SJCRH30 (cell line): ENCODE data around the gene RAB3GAP1. TPM values are rescaled to one million over a fixed set of nuclear protein-coding genes. Genes with fewer than 3 reads are reported as not detected.

Experiments used
- DNase-seq, 2 experiments: peaks; one replicate each; pipeline ENCODE4 v3.0.0-alpha.2; 2015 to 2020
- H3K27ac ChIP-seq: fragments of 250-450 bp; sonication (Bioruptor Pico); 2 replicates; pipeline ENCODE4 v1.5.1; 2020; ENCODE audit warnings: mild to moderate bottlenecking, moderate library complexity
- H3K27me3 ChIP-seq: fragments of 250-450 bp; sonication (Bioruptor Pico); 2 replicates; pipeline ENCODE4 v1.5.1; 2020; ENCODE audit warnings: mild to moderate bottlenecking, moderate library complexity
- H3K36me3 ChIP-seq: fragments of 250-450 bp; sonication (Bioruptor Pico); 2 replicates; pipeline ENCODE4 v1.5.1; 2020; ENCODE audit warnings: mild to moderate bottlenecking, moderate library complexity
- H3K4me1 ChIP-seq: fragments of 250-450 bp; sonication (Bioruptor Pico); 2 replicates; pipeline ENCODE4 v1.5.1; 2020; ENCODE audit warnings: mild to moderate bottlenecking, moderate library complexity
- H3K4me3 ChIP-seq: fragments of 250-450 bp; sonication (Bioruptor Pico); 2 replicates; pipeline ENCODE4 v1.5.1; 2020; ENCODE audit warnings: mild to moderate bottlenecking, moderate library complexity
- H3K9me3 ChIP-seq: fragments of 250-450 bp; sonication (Bioruptor Pico); replicated peaks from 2 replicates; pipeline ENCODE4 v1.5.1; 2020; ENCODE audit warnings: mild to moderate bottlenecking, moderate library complexity
- total RNA-seq: library from RNA; depleted of rRNA; stranded (reverse); fragments of >200 nt; shearing (Covaris generic); gene quantifications from 2 replicates; pipeline ENCODE4 v1.2.3, GENCODE V29; 2014

Gene RAB3GAP1
- total RNA-seq, 1 experiment from 2014 or later, result 52.9 TPM

- no peaks in the 10 kb centered on the region for H3K9me3 ChIP-seq
- H3K4me1 ChIP-seq, result no peaks in the 10 kb centered on the region
- H3K36me3 ChIP-seq, result no peaks in the 10 kb centered on the region
- H3K27me3 ChIP-seq, result no peaks in the 10 kb centered on the region
- H3K27ac ChIP-seq, result no peak overlapping the region
- H3K4me3 ChIP-seq, result no peak overlapping the region
- DNase-seq, result no peak
These were observed 130.1 kb downstream of the RAB3GAP1 start for GRCh38 chr2:135182190-135182589.

- H3K9me3 ChIP-seq, result no peaks in the 10 kb centered on the region
- DNase-seq, result no peak
- H3K27me3 ChIP-seq, result no peaks in the 10 kb centered on the region
- H3K36me3 ChIP-seq, result no peaks in the 10 kb centered on the region
- H3K4me3 ChIP-seq, result no peak overlapping the region
- H3K27ac ChIP-seq, result no peak overlapping the region
- no peaks in the 10 kb centered on the region for H3K4me1 ChIP-seq
These were observed 130.5 kb downstream of the RAB3GAP1 start for GRCh38 chr2:135182601-135183000.

DNA sequence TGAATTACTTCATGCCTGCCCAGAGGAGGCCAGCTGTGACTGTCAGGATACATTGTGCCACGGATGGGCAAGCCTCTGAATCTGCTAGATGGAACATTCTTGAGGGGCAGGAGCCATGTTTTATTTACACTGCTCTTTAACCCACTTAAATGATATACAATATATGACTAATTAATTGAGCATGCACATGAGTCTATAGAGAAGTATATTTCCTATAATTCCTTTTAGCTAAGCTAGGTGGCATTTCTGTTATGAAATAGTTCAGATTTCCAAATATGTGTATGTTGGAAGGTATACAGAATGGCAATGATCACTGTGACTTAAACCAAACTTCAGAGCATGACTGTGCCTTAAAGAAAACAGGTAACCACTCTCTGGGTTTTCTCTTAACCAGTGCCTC, 131.7 kb downstream of the RAB3GAP1 start:
- Histone ChIP-seq H3K9me3 (no peaks in the 10 kb centered on the region), H3K27me3 (no peaks in the 10 kb centered on the region), H3K4me1 (no peaks in the 10 kb centered on the region), H3K36me3 (no peaks in the 10 kb centered on the region), H3K4me3 (no peak overlapping the region), H3K27ac (no peak overlapping the region)
- DNase-seq, result no peak

DNA sequence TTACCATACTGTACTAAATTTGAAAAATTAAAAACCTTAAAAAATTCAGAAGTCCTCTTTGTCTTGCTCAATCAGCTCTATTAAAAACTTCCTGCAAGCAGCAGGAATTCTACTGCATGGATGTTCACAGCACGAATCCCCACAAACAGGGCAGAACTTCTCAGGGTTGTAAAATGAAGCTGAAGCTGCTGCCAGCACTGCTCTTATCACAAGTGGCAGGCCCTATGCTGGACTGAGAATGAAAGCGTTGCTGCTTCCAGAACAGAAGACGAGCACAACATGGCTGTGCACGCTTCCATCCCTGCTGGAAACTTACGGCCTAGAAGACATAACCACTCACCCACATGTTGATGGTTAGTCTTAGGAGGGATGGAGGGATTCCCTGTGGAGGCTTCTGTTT, 134.0 kb downstream of the RAB3GAP1 start:
- H3K27me3 ChIP-seq, result no peaks in the 10 kb centered on the region
- DNase-seq, result no peak
- no peak overlapping the region for H3K27ac ChIP-seq
- H3K4me3 ChIP-seq, result no peak overlapping the region
- H3K4me1 ChIP-seq, result no peaks in the 10 kb centered on the region
- H3K9me3 ChIP-seq, result no peaks in the 10 kb centered on the region; the same call in 1 of the 2 replicates
- H3K36me3 ChIP-seq, result no peaks in the 10 kb centered on the region

DNA sequence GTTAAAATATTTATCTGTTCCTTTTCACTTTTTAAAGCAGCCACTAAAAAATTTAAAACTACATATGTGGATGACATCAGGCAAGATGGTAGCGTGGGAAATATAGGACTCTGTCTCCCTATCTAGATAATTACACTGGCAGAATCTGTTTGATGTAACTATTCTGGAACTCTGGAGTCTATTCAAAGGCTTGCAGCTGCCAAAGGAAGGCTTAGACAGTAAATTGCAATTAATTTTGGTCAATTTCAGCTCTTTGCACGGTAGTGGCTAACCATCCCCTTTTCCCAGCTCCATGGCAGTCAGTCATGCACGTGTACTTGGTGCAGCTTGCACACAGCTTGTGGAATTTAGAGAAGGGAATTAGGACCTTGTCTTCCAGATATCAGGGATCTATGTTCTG, 135.2 kb downstream of the RAB3GAP1 start:
- no peak overlapping the region for H3K27ac ChIP-seq
- H3K4me1 ChIP-seq, result no peaks in the 10 kb centered on the region
- no peaks in the 10 kb centered on the region for H3K27me3 ChIP-seq
- no peak for DNase-seq
- no peak overlapping the region for H3K4me3 ChIP-seq
- H3K9me3 ChIP-seq, result no peaks in the 10 kb centered on the region; the same call in 1 of the 2 replicates
- no peaks in the 10 kb centered on the region for H3K36me3 ChIP-seq

DNA sequence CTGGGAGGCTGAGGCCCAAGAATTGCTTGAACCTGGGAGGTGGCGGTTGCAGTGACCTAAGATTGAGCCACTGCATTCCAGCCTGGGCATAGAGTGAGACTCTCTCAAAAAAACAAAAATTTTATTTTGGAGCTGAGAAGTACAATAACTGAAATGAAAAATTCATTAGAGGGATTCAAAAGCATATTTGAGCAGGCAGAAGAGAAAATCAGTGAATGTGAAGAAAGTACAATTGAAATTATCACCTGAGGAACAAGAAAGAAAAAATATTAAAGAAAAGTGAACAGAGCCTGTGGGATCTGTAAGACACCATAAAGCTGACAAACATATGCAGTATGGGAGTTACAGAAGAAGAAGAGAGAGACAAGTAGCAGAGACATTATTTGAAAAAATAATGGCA, 137.1 kb downstream of the RAB3GAP1 start:
- Histone ChIP-seq H3K27ac (no peak overlapping the region), H3K36me3 (no peaks in the 10 kb centered on the region), H3K4me3 (no peak overlapping the region), H3K4me1 (no peaks in the 10 kb centered on the region), H3K9me3 (peaks cover 3% of the 10 kb centered on the region), H3K27me3 (no peaks in the 10 kb centered on the region)
- no peak for DNase-seq

DNA sequence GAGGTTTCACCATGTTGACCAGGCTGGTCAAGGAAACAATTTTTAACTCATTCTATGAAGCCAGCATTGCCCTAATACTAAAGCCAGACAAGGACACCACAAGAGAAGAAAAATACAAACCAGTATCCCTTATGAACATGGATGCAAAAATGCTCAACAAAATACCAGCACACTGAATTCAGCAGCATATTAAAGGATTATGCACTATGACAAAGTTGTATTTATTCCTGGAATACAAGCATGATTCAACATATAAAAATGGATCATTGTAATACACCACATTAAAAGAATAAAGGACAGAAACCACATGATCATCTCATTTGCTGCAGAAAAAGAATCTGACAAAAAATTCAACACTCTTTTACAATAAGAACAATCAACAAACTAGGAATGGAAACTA, 138.7 kb downstream of the RAB3GAP1 start:
- H3K27me3 ChIP-seq, result no peaks in the 10 kb centered on the region

GRCh38 chr2:135198481-135198880, 146.4 kb downstream of the RAB3GAP1 start:
- DNase-seq, result no peak
- Histone ChIP-seq H3K4me3 (no peak overlapping the region), H3K9me3 (no peaks in the 10 kb centered on the region), H3K27ac (no peak overlapping the region), H3K4me1 (no peaks in the 10 kb centered on the region), H3K27me3 (no peaks in the 10 kb centered on the region), H3K36me3 (no peaks in the 10 kb centered on the region; the same call in 1 of the 2 replicates)

More for the DNA sequence above, 138.7 kb downstream of the RAB3GAP1 start:
- peaks cover 3% of the 10 kb centered on the region for H3K9me3 ChIP-seq
- no peak overlapping the region for H3K4me3 ChIP-seq
- H3K4me1 ChIP-seq, result no peaks in the 10 kb centered on the region
- H3K36me3 ChIP-seq, result no peaks in the 10 kb centered on the region
- no peak for DNase-seq
- no peak overlapping the region for H3K27ac ChIP-seq

DNA sequence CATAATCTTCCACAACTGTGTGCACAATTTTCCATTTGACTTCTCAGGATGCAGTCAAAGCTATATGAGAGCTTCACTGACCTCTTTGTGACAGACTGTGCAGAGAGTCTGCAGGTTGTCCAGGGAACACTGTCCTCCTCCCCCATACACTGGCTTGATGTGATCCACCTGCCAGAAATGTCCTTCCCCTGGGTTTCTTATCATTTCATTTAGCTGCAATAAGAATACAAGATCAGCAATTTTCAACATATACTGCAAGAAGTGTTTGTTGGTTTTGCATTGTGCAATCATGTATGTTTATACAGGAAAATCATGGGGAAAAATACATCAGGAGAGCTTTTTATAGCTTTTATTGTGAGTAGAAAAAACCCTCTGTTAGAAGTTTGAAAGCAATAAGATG, 150.7 kb downstream of the RAB3GAP1 start:
- Histone ChIP-seq H3K27me3 (no peaks in the 10 kb centered on the region), H3K4me3 (no peak overlapping the region), H3K27ac (no peak overlapping the region), H3K4me1 (no peaks in the 10 kb centered on the region), H3K9me3 (no peaks in the 10 kb centered on the region), H3K36me3 (no peaks in the 10 kb centered on the region; the same call in 1 of the 2 replicates)
- no peak for DNase-seq

DNA sequence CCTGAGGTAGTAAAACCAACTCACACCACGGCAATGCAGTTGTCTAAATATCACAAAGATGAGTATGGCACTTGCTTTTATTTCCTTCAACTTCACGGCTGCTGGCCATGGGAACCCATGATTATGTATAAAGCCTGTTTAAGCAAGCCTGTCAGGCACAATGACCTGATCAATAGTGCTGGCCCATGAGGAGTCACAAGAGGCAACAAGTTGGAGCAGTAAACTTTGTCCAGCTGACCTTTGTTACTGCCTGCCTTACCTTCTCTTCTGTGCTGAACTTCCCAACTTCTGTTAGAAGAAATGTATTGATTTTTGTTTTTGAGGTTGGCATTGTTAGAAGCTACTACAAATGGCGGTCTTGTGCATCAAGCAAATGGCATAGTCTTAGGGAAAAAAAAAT, 151.9 kb downstream of the RAB3GAP1 start:
- Histone ChIP-seq H3K4me3 (no peak overlapping the region), H3K36me3 (no peaks in the 10 kb centered on the region; the same call in 1 of the 2 replicates), H3K4me1 (no peaks in the 10 kb centered on the region), H3K27me3 (no peaks in the 10 kb centered on the region), H3K27ac (no peak overlapping the region), H3K9me3 (no peaks in the 10 kb centered on the region)
- no peak for DNase-seq

- Histone ChIP-seq H3K4me3 (no peak overlapping the region), H3K27ac (no peak overlapping the region), H3K4me1 (no peaks in the 10 kb centered on the region), H3K9me3 (no peaks in the 10 kb centered on the region), H3K27me3 (no peaks in the 10 kb centered on the region), H3K36me3 (no peaks in the 10 kb centered on the region; the same call in 1 of the 2 replicates)
- DNase-seq, result no peak
These were observed 155.9 kb downstream of the RAB3GAP1 start for GRCh38 chr2:135208016-135208415.

DNA sequence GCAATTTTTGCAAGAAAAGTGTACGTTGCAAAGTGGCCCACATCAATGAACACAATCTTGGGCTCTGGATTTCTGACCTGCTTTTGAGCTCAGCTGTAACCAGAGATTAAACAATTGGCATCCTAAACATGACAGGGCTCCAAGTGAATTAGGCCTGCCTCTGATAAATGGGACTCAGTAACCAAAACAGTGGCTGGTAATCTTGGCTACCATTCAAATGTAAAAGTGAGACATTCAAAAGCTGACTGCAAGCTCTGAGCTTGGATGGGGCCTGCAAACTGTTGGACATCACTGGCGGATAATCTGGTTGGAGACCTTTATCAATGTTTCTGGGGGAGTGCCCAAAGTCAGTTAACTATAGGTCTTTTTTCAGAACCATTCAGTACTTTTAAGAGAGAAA, 160.7 kb downstream of the RAB3GAP1 start:
- DNase-seq, result no peak
- no peaks in the 10 kb centered on the region for H3K9me3 ChIP-seq
- no peaks in the 10 kb centered on the region for H3K4me1 ChIP-seq
- no peaks in the 10 kb centered on the region for H3K27me3 ChIP-seq
- H3K4me3 ChIP-seq, result no peak overlapping the region
- H3K27ac ChIP-seq, result no peak overlapping the region
- no peaks in the 10 kb centered on the region; the same call in none of the 2 replicates for H3K36me3 ChIP-seq

- Histone ChIP-seq H3K4me3 (no peak overlapping the region), H3K9me3 (no peaks in the 10 kb centered on the region; the same call in 1 of the 2 replicates), H3K4me1 (no peaks in the 10 kb centered on the region), H3K27me3 (no peaks in the 10 kb centered on the region), H3K36me3 (no peaks in the 10 kb centered on the region; the same call in 1 of the 2 replicates), H3K27ac (no peak overlapping the region)
- DNase-seq, result no peak
These were observed 166.3 kb downstream of the RAB3GAP1 start for GRCh38 chr2:135218426-135218825.

DNA sequence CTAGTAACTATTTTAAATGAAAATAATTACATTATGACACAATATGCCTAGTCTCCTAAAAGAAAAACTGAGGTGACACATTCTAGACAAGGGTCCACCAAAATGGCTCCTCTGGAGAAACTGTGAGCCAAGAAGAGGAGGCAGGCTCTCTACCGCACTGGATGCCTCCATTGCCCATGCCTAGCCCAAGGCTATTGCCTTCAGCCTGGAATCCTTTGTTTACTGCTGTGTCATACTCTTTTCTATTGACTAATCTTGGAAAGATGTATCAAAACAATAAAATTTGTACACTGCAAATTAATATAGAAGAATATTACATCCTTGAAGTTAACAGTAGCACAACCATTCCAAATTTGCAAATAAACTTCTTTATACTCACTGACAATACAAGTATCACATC, 167.1 kb downstream of the RAB3GAP1 start:
- H3K27ac ChIP-seq, result no peak overlapping the region
- no peaks in the 10 kb centered on the region; the same call in 1 of the 2 replicates for H3K9me3 ChIP-seq
- H3K4me3 ChIP-seq, result no peak overlapping the region
- no peak for DNase-seq
- no peaks in the 10 kb centered on the region; the same call in 1 of the 2 replicates for H3K36me3 ChIP-seq
- H3K4me1 ChIP-seq, result no peaks in the 10 kb centered on the region
- H3K27me3 ChIP-seq, result no peaks in the 10 kb centered on the region
